CD4-positive, alpha-beta T cell treated with Interleukin-4 for 4 hours (primary cell): ENCODE measurements around the gene PDE1C.
A peak's percentile ranks its signal among the peaks of the same experiment; 100 is the strongest.

Experiments used
- DNase-seq: peaks from one replicate; pipeline ENCODE4 v3.0.0-alpha.2; 2020

PDE1C gene

GRCh38 chr7:31819031-31819430 is 251.2 kb downstream of the PDE1C start:
- no peak for DNase-seq

- DNase-seq = no peak
Observed at GRCh38 chr7:31816810-31817209, 253.4 kb downstream of the PDE1C start.

- DNase-seq = no peak
Observed at GRCh38 chr7:31815796-31816195, 254.4 kb downstream of the PDE1C start.

GRCh38 chr7:31814187-31814586 is 256.0 kb downstream of the PDE1C start:
- no peak for DNase-seq

GRCh38 chr7:31811650-31812461 is 258.4 kb downstream of the PDE1C start:
- peak; percentile 4 for DNase-seq

- no peak for DNase-seq
Observed at GRCh38 chr7:31805209-31805818, 264.9 kb downstream of the PDE1C start.

- no peak for DNase-seq
Observed at GRCh38 chr7:31796375-31796774, 273.8 kb downstream of the PDE1C start.

GRCh38 chr7:31794851-31795344 is 275.3 kb downstream of the PDE1C start:
- DNase-seq = no peak

- DNase-seq = no peak
Observed at GRCh38 chr7:31791881-31792280, 278.3 kb downstream of the PDE1C start.

GRCh38 chr7:31788883-31789680 is 281.1 kb downstream of the PDE1C start:
- DNase-seq = no peak

GRCh38 chr7:31788445-31788844 is 281.8 kb downstream of the PDE1C start:
- no peak for DNase-seq

GRCh38 chr7:31786326-31786725 is 283.9 kb downstream of the PDE1C start:
- DNase-seq = no peak

- no peak for DNase-seq
Observed at GRCh38 chr7:31785101-31785500, 285.1 kb downstream of the PDE1C start.

- no peak for DNase-seq
Observed at GRCh38 chr7:31783221-31783620, 287.0 kb downstream of the PDE1C start.

GRCh38 chr7:31782411-31782991 is 287.7 kb downstream of the PDE1C start:
- DNase-seq = peak; percentile 14

GRCh38 chr7:31778296-31778695 is 291.9 kb downstream of the PDE1C start:
- no peak for DNase-seq

GRCh38 chr7:31776616-31777015 is 293.6 kb downstream of the PDE1C start:
- DNase-seq = no peak

- no peak for DNase-seq
Observed at GRCh38 chr7:31775556-31775955, 294.7 kb downstream of the PDE1C start.

- no peak for DNase-seq
Observed at GRCh38 chr7:31772211-31772610, 298.0 kb downstream of the PDE1C start.

- no peak for DNase-seq
Observed at GRCh38 chr7:31767686-31768358, 302.4 kb downstream of the PDE1C start.

- DNase-seq = no peak
Observed at GRCh38 chr7:31764462-31764861, 305.7 kb downstream of the PDE1C start.

GRCh38 chr7:31763548-31763947 is 306.7 kb downstream of the PDE1C start:
- DNase-seq = no peak

- no peak for DNase-seq
Observed at GRCh38 chr7:31761646-31762045, 308.6 kb downstream of the PDE1C start.
